GM13976 (cell line): ENCODE results near the gene TAS1R3.
A peak's percentile ranks its signal among the peaks of the same experiment; 100 is the strongest.

Experiments
- DNase-seq: peaks from one replicate; pipeline ENCODE4 v3.0.0; 2012; ENCODE audit warnings: low spot score
- CTCF ChIP-seq: IDR thresholded peaks from 2 replicates; pipeline ENCODE4 v1.5.1; 2012; ENCODE audit warnings: borderline replicate concordance, mild to moderate bottlenecking; ENCODE audit not compliant: insufficient read depth; ENCODE audit errors: extremely low read depth, missing control alignments, control extremely low read depth
- in situ Hi-C: fragments of 300-500 bp; cut with MboI; formaldehyde crosslinking; loops from one replicate; pipeline ENCODE4 v1.12.0; 2022; ENCODE audit warnings: low sequenced_read_pairs, mixed read lengths, inconsistent platforms; ENCODE audit not compliant: unreplicated experiment

TAS1R3 gene

GRCh38 chr1:1295154-1295923 is 35.7 kb upstream of the TAS1R3 start:
- in situ Hi-C loops = no loop called here
- DNase-seq = no peak
- TF ChIP-seq CTCF = no peak

- no peak for TF ChIP-seq CTCF
Measured at GRCh38 chr1:1296070-1297061, 34.7 kb upstream of the TAS1R3 start.

GRCh38 chr1:1297802-1298424 is 33.2 kb upstream of the TAS1R3 start:
- DNase-seq = no peak
- in situ Hi-C loops = no loop called here
- no peak for TF ChIP-seq CTCF

More at GRCh38 chr1:1296070-1297061, 34.7 kb upstream of the TAS1R3 start:
- in situ Hi-C loops = no loop called here
- no peak for DNase-seq

- no peak for DNase-seq
- in situ Hi-C loops = no loop called here
- TF ChIP-seq CTCF = no peak
Measured at GRCh38 chr1:1298861-1299685, 32.0 kb upstream of the TAS1R3 start.

DNA sequence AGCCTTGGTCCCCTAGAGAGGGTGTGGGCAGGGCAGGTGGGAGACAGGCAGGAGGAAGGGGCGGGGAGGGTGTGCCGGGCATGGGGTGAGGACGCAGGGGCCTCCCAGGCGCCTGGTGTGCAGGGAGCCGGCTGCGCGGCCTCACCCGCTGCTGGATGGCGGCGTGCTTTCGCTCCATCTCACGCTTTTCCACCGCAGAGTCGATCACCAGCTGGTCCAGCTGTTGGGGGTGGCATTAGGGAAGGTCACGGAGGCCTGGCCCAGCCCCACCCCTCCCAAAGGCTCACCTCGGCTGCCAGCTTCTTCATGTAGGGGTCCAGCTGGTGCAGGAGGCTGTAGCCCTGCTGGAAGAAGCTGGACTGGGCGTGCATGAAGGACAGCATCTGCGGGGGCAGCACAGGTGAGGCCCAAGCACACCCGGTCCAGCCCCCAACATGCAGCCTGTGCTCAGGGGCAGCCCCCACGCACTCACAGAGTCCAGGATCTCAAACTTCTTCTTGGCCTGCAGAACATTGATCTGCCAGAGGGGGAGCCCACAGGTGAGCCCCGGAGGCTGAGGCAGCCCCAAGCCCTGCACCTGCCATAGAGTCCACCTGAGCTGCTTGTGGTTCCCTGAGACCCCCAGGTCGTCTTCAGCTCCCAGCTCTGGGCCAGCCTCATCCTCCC is 31.3 kb upstream of the TAS1R3 start:
- TF ChIP-seq CTCF = peak; percentile 30
- in situ Hi-C loops = no loop called here
- peak; percentile 69 for DNase-seq
